Measurements from ENCODE around the gene MRPS11.
"Not testable (repeated sequence)": the region's sequence is repeated elsewhere in the genome, so short reads cannot be mapped to it uniquely, and the experiment has no call there.

The MRPS11 gene

DNA sequence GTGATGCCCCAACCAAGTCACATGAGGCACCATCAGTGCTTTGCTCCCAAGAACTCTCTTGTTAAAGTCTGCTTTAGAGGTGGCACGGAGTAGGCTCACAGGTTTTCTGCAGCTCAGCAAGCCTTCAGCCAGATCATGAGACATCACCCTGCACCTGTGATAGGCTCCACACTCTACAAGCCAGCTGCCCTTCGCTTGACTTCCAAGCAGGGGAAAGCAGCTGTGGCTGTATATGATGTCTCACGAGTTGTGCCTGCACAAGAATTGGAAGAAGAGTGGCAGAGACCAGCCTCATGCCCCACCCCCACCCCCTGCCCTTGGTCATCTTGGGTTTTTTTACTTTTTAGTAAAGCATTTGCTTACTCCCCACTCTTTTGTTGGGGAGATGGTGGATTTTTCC lies 22.5 kb downstream of the MRPS11 start:
- DNase-seq (ENCODE audit: low read depth): no peak

DNA sequence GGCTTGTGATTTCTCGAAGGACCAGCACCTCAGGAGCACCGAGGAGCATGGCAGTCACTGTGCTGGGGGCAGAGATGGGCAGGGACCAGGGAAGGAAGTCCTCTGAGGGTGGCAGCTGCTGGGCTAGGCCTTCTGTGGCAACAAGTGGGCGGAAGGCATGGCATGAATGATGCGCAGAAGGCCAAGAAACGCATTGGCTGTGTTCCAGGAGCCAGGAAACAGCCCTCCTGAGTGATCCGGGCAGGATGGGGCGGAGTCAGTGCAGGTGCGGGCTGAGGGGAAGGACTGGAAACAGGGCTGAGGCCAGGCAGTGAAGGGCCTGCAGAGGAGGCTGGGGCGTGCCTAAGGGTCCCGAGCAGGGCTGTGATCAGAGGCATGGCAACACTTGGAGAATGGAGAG lies 23.6 kb downstream of the MRPS11 start:
- no peak for DNase-seq (ENCODE audit: low read depth)

DNA sequence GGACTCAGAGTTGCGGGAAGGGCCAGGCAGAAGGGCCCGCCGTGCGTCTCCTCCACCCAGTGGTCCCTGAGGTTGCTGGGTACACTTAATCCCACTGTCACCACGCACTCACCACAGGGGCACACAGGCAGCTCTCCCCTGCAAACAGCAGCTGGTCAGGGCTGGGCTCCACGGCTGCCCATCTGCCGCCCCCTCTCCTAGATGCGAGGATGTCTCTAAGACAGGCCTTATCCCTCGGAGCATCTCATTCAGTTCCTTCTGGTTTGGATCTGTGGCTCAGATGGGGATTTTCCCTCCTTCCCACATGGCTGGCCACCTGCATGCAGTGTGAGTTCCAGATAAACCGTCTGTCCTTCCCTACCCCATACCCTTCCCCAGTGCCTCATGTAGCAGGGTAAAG lies 26.3 kb downstream of the MRPS11 start:
- no peak for DNase-seq (ENCODE audit: low read depth)

DNA sequence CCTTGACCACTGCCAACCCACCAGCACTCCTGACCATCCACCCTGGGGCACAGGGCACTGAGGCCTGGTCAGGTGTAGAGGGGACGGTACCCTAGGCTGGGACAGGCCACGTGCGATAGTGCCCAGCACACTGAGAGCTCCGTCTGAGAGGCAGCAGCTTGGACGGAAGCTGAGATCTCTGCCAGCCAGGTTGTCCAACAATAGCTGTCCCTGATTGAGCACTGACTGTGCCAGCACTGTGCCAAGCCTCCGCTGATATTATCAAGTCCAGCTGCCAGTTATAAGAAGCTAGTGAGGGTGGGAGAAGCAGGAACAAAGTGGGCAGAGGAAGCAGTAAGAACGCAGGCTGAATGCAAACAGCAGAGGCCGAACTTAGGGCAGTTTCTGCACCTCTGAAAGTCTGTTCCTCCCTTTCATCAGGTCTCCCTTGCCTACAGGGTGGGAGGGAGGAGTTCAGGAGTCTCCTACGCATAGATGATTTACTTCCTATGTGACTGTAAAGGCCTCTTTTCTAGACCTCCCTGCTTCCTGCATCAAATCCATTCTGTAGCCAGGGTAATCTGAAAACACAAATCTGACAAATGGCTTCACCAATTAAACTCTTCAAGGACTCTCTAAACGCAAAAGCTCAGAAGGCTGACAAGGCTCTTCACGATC lies 29.7 kb downstream of the MRPS11 start:
- no peak for DNase-seq (ENCODE audit: low read depth)

DNA sequence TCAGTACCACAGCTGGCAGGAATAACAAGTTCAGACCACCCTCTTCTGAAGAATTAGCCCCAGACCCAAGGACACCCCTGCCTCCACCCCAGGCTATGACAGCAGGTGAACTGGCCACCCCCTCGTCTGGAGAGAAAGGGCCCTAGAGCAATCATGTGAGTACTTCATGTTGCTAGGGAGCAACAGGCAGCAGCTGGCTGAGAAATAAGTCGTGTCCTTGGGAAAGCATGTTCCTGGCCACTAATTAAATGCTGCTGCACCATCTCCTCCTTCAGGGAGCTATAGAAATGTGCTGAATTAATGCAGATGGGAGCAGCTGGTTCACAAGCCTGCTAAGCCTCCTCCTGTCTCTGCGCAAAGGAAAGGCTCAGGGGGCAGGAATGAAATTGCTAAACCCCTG lies 31.5 kb downstream of the MRPS11 start:
- no peak for DNase-seq (ENCODE audit: low read depth)

DNA sequence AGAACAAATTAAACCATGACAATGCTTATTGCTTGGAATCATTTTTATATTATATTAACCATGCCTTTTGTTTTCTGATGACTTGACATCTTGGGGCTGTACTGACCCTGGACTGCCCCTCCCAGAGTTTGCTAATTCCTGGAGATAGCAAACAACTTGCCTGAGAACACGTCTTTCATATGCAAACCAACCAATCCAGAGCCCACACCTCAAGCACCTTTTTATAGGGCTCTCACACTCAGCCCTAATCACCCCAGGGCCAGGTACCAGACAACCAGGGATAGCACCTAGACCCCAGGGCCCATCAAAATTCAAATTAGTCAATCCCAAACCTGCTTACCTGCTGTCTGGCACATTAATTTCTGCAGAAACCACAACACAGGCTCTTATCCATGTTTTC lies 36.9 kb downstream of the MRPS11 start:
- DNase-seq (ENCODE audit: low read depth): no peak

DNA sequence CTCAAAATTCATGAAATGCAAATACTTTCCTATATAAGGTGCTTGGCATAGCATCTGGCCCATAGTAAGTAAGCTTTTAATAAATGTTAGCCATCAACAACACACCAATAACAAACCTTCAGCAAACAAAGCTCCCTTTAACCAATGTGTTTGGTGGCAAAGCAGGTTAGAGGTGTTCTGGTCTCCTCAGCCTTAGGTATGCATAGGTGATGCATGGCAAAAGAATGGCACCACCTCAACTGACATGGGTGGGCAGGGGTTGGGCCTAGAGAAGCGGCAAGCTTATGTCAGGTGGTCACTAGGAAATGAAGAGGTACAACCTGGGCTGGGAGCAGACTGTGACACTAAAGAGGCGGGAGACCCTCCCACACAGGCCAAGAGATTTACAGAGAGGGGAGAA lies 38.2 kb downstream of the MRPS11 start:
- DNase-seq (ENCODE audit: low read depth): no peak

DNA sequence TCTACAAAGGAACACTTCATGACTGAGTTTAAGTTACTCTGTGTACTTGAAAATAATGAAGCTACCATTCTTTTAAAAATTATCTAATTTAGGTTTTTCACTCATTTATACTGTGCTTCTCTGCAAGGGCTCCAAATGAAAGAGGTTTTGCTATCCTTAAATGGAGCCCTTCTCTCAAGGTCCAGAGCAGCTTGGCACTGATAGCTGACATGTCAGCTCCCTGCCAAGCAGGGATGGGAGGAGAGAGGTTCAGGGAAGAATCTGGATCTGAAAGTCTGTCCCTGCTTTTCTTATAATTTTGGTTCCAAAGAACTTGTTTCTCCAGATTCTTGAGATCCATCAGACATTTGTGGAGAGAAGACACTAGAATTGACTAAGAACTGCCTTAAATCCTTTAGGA lies 39.1 kb downstream of the MRPS11 start:
- DNase-seq (ENCODE audit: low read depth): no peak

GRCh38 chr15:88509321-88509720 lies 41.8 kb downstream of the MRPS11 start:
- DNase-seq (ENCODE audit: low read depth): no peak

DNA sequence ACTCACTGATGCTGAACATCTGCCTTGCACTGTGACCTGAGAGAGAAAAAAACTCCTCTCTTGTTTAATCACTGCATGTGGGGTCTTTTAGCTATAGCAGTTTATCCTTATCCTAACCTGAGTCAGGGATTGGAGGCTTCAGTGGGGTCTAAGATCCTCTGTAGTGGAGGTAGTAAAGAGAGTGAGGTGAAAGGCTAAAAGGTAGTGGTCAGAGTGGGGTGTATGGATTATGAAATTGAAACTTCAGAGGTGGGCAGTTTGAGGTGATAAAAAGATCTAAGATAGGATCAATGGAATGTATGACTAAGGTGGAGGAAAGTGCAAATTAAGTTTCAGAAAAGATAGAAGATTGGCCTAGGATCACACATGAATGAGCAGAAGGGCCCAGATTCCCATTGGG lies 42.5 kb downstream of the MRPS11 start:
- no peak for DNase-seq (ENCODE audit: low read depth)

DNA sequence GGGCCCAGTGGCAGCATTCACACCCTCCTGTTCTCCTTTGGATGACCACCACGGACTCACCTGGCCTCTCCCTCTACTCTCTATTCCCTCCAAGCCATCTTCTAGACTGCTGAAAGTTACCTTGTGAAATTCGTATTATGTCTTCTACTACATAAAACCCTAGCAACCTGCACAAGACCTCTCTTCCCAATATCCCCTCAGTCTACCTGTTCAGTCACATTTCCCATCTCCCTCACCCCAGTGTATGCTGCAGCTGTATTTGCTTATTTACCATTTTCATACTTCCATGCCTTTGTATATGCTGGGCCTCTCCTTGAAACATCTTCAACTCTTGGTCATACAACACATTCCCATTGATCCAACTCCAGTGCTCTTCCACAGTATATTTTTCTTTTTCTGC lies 43.7 kb downstream of the MRPS11 start:
- no peak for DNase-seq (ENCODE audit: low read depth)

GRCh38 chr15:88512078-88512477 lies 44.6 kb downstream of the MRPS11 start:
- no peak for DNase-seq (ENCODE audit: low read depth)

GRCh38 chr15:88512601-88513000 lies 45.1 kb downstream of the MRPS11 start:
- DNase-seq (ENCODE audit: low read depth): no peak

DNA sequence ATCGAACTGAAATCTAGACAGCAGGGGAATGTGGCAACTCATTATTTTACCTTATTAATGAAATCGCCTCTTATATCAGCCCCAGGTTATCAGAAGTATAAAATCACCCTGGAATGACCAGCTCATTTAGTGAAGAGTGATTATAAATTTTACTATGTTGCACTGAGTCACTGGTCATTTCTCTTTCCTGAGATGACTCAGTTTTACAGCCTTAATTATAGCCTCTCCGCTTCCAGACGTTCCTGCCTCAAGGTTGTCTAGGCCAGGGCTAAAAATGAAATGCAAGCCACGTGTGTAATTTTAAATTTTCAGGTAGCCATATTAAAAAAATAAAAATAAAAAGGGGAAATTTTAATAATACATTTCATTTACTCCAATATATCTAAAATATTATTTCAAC lies 45.7 kb downstream of the MRPS11 start:
- peak; percentile 30 for DNase-seq (ENCODE audit: low read depth)

- no peak for DNase-seq (ENCODE audit: low read depth)
Observed at GRCh38 chr15:88518903-88519302, 51.4 kb downstream of the MRPS11 start.

DNA sequence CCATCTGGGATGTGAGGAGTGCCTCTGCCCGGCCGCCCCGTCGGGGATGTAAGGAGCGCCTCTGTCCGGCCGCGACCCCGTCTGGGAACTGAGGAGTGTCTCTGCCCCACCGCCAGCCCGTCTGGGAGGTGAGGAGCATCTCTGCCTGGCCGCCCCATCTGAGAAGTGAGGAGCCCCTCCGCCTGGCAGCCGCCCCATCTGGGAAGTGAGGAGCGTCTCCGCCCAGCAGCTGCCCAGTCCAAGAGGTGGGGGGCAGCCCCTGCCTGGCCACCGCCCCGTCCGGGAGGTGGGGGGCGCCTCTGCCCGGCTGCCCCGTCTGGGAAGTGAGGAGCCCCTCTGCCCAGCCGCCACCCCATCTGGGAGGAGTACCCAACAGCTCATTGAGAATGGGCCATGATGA lies 56.6 kb downstream of the MRPS11 start:
- not testable (repeated sequence) for DNase-seq (ENCODE audit: low read depth)

DNA sequence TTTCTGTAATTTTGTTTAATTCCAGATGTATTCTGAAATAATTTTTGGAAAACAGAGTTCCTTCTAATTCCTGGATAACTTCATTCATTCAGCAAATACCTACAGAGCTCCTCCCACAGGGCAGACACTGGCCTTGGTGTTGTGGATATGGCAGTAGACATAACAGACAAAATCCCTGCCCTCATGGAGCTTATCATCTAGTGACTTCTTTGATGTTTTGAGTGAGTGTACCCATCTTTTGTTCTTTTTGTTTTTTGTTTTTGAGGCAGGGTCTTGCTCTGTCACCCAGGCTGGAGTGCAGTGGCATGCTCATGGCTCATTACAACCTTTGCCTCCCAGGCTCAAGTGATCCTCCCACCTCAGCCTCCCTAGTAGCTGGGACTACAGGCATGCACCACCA lies 57.9 kb downstream of the MRPS11 start:
- no peak for DNase-seq (ENCODE audit: low read depth)

GRCh38 chr15:88526247-88526879 lies 58.9 kb downstream of the MRPS11 start:
- DNase-seq (ENCODE audit: low read depth): no peak

DNA sequence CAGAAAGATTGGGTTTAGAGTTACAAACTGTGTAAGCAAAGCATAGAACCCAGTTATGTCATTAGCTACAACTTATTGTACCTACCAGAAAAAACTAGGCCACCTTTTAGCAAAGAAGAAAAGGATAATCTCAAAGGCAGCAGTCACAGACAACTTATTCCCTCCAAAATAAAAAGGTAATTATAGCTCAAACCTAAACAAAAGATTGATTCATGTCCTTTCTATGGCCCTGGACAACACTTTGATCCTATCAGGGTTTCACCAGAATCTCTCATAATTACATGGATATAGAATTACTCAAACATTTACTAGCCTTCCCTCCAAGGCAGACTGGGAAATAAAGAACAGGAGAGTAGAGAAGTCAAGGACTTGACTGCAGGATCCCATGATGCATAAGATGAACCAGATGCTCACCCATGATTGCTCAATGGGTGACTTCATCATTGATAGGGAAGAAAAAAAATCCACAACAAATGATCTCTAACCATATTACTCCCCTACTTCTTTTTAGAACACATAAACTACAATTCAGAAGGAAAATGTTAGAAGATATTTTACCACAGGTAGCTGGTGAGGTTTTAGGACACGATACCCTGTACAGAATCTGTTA lies 61.6 kb downstream of the MRPS11 start:
- DNase-seq (ENCODE audit: low read depth): peak; percentile 25
